GM12878 (cell line): ENCODE results near the gene YAE1.

Experiments used
- ASH2L ChIP-seq: fragments of 300-600, 200-600 bp; sonication (generic); IDR thresholded peaks from 2 replicates; pipeline ENCODE4 v1.6.1; 2017; ENCODE audit warnings: low read depth, mild to moderate bottlenecking, borderline replicate concordance
- CHD1 ChIP-seq: IDR thresholded peaks from 2 replicates; pipeline ENCODE4 v1.6.1; 2012; ENCODE audit warnings: low read depth, low read length, improper control_type of control experiment
- ESRRA ChIP-seq: IDR thresholded peaks from 2 replicates; pipeline ENCODE4 v1.6.1; 2012; ENCODE audit warnings: mild to moderate bottlenecking, low read length, improper control_type of control experiment
- ETV6 ChIP-seq, 2 experiments: fragments of 450-650 bp in 1 of 2; IDR thresholded peaks in 1 of 2; conservative IDR thresholded peaks in 1 of 2; 2 replicates each; pipeline ENCODE4 v1.6.1; 2014; ENCODE audit warnings: antibody characterized with exemption in 1 of 2, borderline replicate concordance in 1 of 2, low read depth in 1 of 2, mild to moderate bottlenecking in 1 of 2, moderate library complexity in 1 of 2
- HDGF ChIP-seq: fragments of 450-650 bp; IDR thresholded peaks from 2 replicates; pipeline ENCODE4 v1.6.1; 2016; ENCODE audit warnings: antibody characterized with exemption
- KDM1A ChIP-seq: fragments of 200-600 bp; sonication (generic); IDR thresholded peaks from 2 replicates; pipeline ENCODE4 v1.6.1; 2016; ENCODE audit warnings: borderline replicate concordance
- RAD21 ChIP-seq: IDR thresholded peaks from 2 replicates; pipeline ENCODE4 v1.6.1; 2011; ENCODE audit warnings: mild to moderate bottlenecking, low read depth, low read length, moderate library complexity; ENCODE audit not compliant: insufficient read depth
- REST ChIP-seq: IDR thresholded peaks from 2 replicates; pipeline ENCODE4 v1.6.1; 2012; ENCODE audit warnings: mild to moderate bottlenecking, low read depth, low read length
- YBX1 ChIP-seq: fragments of 450-650 bp; IDR thresholded peaks from 2 replicates; pipeline ENCODE4 v1.6.1; 2016; ENCODE audit warnings: antibody characterized with exemption
- ZNF384 ChIP-seq: IDR thresholded peaks from 2 replicates; pipeline ENCODE4 v1.6.1; 2012; ENCODE audit warnings: low read depth, mild to moderate bottlenecking, low read length, improper control_type of control experiment, borderline replicate concordance
- TF ChIP-seq, protein P1 (sequence below), 3 experiments: IDR thresholded peaks in 2 of 3; conservative IDR thresholded peaks in 1 of 3; 2 replicates each; pipeline ENCODE4 v1.5.1; 2011; ENCODE audit warnings: low read depth in 3 of 3, low read length in 3 of 3, mild to moderate bottlenecking in 3 of 3, control low read depth in 2 of 3, moderate library complexity in 2 of 3, inconsistent platforms in 1 of 3, mixed read lengths in 1 of 3; ENCODE audit not compliant: control insufficient read depth in 2 of 3, insufficient read depth in 1 of 3; ENCODE audit errors: extremely low read depth in 1 of 3

DNA sequence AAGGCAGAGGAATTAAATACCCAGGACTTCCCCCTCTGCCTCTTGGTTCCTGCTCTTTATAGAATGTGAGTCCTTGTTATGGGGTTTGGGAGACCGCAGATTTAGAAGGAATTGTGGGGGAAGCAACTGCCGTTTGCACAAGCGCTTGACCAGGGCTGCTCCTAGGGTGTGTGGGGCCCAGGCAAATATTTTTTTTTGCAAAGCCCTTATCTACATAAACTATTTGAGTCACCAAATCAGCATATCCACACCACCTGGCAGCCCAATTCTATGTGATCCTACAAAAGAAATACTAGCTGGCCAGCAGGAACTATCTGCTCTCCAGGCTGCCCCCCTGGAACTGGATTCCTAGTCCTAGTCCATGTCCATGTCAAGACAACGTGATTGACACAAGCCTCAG is 33.4 kb upstream of the YAE1 start:
- TF ChIP-seq, protein P1, sequence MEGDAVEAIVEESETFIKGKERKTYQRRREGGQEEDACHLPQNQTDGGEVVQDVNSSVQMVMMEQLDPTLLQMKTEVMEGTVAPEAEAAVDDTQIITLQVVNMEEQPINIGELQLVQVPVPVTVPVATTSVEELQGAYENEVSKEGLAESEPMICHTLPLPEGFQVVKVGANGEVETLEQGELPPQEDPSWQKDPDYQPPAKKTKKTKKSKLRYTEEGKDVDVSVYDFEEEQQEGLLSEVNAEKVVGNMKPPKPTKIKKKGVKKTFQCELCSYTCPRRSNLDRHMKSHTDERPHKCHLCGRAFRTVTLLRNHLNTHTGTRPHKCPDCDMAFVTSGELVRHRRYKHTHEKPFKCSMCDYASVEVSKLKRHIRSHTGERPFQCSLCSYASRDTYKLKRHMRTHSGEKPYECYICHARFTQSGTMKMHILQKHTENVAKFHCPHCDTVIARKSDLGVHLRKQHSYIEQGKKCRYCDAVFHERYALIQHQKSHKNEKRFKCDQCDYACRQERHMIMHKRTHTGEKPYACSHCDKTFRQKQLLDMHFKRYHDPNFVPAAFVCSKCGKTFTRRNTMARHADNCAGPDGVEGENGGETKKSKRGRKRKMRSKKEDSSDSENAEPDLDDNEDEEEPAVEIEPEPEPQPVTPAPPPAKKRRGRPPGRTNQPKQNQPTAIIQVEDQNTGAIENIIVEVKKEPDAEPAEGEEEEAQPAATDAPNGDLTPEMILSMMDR (IDR thresholded peaks at IDR 0.05 in 2 of 3, conservative IDR thresholded peaks at IDR 0.05 in 1 of 3; ENCODE audit: control insufficient read depth in 2 of 3, extremely low read depth in 1 of 3, insufficient read depth in 1 of 3, low read depth in 3 of 3, low read length in 3 of 3) = no peak
- TF ChIP-seq KDM1A (no peak), REST (no peak), YBX1 (no peak), ASH2L (no peak), RAD21 (no peak), ETV6 (conservative IDR thresholded peaks at IDR 0.05 in 1 of 2, IDR thresholded peaks at IDR 0.05 in 1 of 2; ENCODE audit: borderline replicate concordance in 1 of 2, low read depth in 1 of 2) (no peak), ESRRA (no peak), HDGF (no peak), ZNF384 (no peak), CHD1 (no peak)
